AG09309 (cell line): ENCODE measurements around the gene PKIG.

Experiments
- DNase-seq: peaks from one replicate; pipeline ENCODE4 v3.0.0-alpha.2; 2010; ENCODE audit warnings: low read depth
- H3K4me3 ChIP-seq: 2 replicates; pipeline ENCODE4 v1.5.1; 2011; ENCODE audit warnings: mild to moderate bottlenecking, low read depth, low read length, moderate library complexity; ENCODE audit not compliant: control insufficient read depth
- TF ChIP-seq, protein P1 (sequence below): IDR thresholded peaks from 2 replicates; pipeline ENCODE4 v1.5.1; 2011; ENCODE audit warnings: mild to moderate bottlenecking, low read depth, low read length, inconsistent platforms; ENCODE audit not compliant: insufficient read depth, control insufficient read depth; ENCODE audit errors: missing control alignments

Gene PKIG

GRCh38 chr20:44576297-44576696 is 6.1 kb upstream of the PKIG start:
- DNase-seq, result no peak
- TF ChIP-seq, protein P1, sequence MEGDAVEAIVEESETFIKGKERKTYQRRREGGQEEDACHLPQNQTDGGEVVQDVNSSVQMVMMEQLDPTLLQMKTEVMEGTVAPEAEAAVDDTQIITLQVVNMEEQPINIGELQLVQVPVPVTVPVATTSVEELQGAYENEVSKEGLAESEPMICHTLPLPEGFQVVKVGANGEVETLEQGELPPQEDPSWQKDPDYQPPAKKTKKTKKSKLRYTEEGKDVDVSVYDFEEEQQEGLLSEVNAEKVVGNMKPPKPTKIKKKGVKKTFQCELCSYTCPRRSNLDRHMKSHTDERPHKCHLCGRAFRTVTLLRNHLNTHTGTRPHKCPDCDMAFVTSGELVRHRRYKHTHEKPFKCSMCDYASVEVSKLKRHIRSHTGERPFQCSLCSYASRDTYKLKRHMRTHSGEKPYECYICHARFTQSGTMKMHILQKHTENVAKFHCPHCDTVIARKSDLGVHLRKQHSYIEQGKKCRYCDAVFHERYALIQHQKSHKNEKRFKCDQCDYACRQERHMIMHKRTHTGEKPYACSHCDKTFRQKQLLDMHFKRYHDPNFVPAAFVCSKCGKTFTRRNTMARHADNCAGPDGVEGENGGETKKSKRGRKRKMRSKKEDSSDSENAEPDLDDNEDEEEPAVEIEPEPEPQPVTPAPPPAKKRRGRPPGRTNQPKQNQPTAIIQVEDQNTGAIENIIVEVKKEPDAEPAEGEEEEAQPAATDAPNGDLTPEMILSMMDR, result no peak

DNA sequence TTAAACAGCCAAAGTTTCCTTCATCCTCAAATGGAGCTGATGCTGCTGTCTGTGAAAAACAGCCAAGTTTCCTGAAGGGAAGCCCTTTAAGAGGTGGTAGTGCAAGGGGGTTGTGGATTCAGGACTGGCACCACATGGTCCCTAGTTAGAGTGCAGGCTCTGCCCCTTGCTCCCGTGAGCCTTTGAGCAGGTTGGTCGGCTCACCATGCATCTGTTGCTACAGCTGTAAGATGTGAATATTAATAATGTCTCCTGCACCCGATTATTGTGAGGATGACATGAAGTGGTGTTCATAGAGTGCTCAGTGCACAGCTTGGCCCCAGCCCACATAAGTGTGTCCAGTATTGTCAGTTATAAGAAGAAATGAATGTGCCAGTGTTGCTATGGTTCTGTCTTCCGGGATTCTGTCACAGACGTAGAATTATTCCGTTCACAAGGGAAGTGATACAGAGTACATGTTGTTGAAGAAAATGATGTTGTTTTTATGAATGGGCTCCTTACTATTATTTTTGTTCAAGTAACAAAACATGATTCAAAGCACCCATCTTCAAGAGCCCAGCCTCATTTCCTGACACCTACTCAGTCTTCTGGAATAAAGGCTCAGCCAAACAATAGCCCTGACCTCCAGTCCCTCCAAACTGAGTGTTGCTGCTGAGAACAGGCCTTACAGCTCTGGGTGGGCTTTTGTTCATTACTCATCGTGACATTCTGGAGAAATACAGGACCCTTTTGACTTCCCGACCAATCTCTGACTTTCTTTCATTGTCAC is 2.9 kb upstream of the PKIG start:
- H3K4me3 ChIP-seq, result no peak overlapping the region
- TF ChIP-seq, protein P1, result no peak
- no peak for DNase-seq

More at GRCh38 chr20:44576297-44576696, 6.1 kb upstream of the PKIG start:
- no peak overlapping the region for H3K4me3 ChIP-seq

- TF ChIP-seq, protein P1, result no peak
- DNase-seq, result no peak
- H3K4me3 ChIP-seq, result no peak overlapping the region
Observed at GRCh38 chr20:44580581-44581268, 1.7 kb upstream of the PKIG start.

DNA sequence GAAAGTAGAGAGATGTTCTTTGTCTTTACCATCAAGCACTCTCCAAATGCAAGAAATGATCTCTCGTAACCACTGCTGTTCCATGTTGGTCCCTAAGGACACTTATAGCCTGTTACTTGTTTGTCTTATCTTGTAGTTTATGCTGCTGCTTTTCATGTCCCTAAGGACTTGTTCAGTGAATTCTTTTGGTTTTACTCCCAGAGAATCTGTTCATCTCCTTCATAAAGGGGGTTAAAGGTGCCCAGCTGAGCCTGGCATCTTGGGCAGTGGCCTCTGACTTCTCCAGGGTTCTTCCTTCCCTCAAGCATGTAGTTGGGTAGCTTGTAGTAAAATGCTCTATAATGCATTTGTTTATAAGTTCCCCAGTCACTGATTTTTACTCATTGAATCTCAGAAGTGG is 864 bp upstream of the PKIG start:
- TF ChIP-seq, protein P1, result no peak
- DNase-seq, result no peak
- H3K4me3 ChIP-seq, result no peak overlapping the region

DNA sequence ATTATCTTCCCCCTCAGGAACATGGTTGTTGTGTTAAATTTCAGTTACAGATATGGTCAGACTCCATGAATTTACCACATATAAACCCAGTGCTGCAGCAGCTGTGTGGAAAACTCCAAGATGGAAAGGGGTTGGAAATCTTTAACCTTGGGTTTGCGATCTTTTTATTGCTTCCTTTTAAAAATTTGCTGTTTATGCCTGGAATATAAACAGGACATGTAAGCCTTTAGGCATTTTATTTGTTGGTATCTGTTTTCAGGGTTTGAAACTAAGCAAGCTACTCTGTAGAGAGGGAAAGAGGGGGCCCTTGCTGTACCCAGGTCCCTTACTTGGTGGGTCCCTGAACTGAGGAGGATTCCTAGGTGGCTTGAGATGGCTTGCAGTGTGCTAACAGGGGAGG is 778 bp downstream of the PKIG start:
- peak overlapping the region; percentile 38 for H3K4me3 ChIP-seq
- DNase-seq, result no peak
- TF ChIP-seq, protein P1, result no peak

- TF ChIP-seq, protein P1, result no peak
- no peak for DNase-seq
- H3K4me3 ChIP-seq, result no peak overlapping the region
Observed at GRCh38 chr20:44584162-44584561, 1.8 kb downstream of the PKIG start.
